ENCODE results near the gene CMSS1.

GRCh38 chr3:100001526-100002270, 184.0 kb downstream of the CMSS1 start:
- TF ChIP-seq CTCF (IDR thresholded peaks at IDR 0.05) = no peak
- TF ChIP-seq POLR2A (IDR thresholded peaks at IDR 0.05) = no peak
